AG09309 (cell line): Measurements from ENCODE around the gene SSTR5.

Experiments used
- DNase-seq: peaks from one replicate; pipeline ENCODE4 v3.0.0-alpha.2; 2010; ENCODE audit warnings: low read depth
- H3K4me3 ChIP-seq: 2 replicates; pipeline ENCODE4 v1.5.1; 2011; ENCODE audit warnings: mild to moderate bottlenecking, low read depth, low read length, moderate library complexity; ENCODE audit not compliant: control insufficient read depth
- TF ChIP-seq, protein P1 (sequence below): IDR thresholded peaks from 2 replicates; pipeline ENCODE4 v1.5.1; 2011; ENCODE audit warnings: mild to moderate bottlenecking, low read depth, low read length, inconsistent platforms; ENCODE audit not compliant: insufficient read depth, control insufficient read depth; ENCODE audit errors: missing control alignments

The SSTR5 gene

DNA sequence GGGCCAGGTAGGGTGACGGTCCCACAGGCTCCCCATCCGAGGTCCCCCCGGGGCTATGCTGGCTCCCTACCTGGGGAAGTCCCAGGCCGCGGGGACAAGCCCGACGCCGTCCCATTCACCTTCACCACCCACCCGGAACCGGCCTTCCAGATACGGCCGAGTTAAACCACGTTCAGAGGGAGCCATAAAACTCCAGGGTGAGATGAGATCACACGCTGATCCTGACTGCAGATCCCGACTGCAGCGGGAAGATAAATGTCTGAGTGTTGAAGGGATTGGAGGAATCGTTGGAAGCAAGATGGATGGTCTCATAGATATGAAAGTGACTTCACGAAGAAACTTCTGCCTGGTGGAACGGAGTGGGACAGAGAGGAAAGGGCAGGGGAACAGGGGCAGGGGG is 37.1 kb downstream of the SSTR5 start:
- TF ChIP-seq, protein P1, sequence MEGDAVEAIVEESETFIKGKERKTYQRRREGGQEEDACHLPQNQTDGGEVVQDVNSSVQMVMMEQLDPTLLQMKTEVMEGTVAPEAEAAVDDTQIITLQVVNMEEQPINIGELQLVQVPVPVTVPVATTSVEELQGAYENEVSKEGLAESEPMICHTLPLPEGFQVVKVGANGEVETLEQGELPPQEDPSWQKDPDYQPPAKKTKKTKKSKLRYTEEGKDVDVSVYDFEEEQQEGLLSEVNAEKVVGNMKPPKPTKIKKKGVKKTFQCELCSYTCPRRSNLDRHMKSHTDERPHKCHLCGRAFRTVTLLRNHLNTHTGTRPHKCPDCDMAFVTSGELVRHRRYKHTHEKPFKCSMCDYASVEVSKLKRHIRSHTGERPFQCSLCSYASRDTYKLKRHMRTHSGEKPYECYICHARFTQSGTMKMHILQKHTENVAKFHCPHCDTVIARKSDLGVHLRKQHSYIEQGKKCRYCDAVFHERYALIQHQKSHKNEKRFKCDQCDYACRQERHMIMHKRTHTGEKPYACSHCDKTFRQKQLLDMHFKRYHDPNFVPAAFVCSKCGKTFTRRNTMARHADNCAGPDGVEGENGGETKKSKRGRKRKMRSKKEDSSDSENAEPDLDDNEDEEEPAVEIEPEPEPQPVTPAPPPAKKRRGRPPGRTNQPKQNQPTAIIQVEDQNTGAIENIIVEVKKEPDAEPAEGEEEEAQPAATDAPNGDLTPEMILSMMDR = no peak
- no peak for DNase-seq
- H3K4me3 ChIP-seq = no peak overlapping the region

DNA sequence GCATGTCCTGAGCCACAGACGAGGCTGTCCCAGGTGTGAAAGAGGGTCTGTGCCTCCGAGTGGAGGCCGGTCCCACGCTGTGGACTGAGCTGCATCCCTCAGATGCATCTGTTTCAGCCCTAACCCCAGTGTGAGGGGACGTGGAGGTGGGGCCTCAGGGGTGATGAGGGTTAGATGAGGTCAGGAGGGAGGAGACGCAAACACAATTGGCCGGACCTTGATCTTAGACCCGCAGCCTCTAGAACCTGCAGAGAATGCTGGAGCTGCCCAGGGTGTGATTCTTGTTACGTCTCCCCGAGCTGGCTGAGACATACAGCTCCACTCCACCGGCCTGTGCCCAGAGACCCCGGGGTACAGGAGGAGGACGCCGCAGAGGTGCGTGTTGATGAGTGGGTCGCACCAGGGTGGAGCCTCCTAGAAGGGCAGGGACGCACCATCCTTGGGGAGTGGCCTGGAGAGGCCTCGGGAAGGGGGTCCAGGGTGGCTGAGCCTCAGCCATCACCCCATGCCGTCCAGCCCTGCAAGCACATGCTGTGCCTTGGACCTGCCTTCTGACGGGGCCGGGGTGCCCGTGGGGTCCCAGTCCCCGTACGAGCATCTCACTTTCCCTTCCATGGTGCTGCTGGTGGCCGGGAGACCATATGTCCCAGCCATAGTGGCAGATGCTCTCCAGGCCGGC is 40.1 kb downstream of the SSTR5 start:
- TF ChIP-seq, protein P1 = no peak
- DNase-seq = no peak
- no peak overlapping the region for H3K4me3 ChIP-seq

DNA sequence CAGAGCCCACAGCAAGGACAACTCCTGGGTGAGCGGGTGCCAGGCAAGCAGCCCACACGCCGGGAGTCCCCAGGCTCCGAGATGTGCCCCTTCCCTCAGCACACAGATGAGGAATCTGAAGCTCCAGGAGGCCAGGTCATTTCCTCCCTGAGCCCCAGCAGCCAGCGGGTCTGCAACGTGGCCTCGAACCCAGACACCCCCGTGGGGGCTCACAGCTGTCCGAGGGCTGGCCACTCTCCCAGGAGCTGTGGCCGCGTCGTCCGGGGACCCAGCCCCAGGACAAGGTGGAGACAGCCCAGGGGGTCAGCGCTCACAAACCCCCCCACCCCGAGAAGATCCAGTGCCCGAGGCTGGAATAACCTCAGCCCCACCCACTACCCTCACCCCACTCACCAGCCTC is 40.9 kb downstream of the SSTR5 start:
- DNase-seq = no peak
- H3K4me3 ChIP-seq = no peak overlapping the region
- TF ChIP-seq, protein P1 = no peak

DNA sequence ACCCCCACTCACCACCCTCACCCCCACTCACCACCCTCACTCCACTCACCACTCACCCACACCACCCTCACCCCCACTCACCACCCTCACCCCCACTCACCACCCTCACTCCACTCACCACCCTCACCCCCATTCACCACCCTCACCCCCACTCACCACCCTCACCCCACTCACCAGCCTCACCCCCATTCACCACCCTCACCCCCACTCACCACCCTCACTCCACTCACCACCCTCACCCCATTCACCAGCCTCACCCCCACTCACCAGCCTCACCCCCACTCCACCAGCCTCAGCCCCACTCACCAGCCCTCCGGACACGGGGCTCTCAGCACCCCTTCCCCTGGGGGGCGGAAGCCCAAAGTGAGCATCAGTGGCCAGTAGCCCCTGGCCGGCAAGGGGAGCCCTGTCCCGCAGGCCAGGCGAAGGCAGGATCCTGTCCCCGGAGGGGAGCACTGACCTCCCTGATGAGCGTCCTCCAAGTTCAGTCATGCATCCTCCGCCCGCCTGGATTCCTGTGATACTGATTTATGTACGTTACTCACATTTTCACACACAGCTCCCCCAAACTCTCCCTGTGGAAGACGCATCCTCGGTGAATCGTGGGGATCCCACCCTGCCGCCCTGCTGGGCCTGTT is 41.5 kb downstream of the SSTR5 start:
- TF ChIP-seq, protein P1 = no peak
- no peak overlapping the region for H3K4me3 ChIP-seq
- DNase-seq = no peak

DNA sequence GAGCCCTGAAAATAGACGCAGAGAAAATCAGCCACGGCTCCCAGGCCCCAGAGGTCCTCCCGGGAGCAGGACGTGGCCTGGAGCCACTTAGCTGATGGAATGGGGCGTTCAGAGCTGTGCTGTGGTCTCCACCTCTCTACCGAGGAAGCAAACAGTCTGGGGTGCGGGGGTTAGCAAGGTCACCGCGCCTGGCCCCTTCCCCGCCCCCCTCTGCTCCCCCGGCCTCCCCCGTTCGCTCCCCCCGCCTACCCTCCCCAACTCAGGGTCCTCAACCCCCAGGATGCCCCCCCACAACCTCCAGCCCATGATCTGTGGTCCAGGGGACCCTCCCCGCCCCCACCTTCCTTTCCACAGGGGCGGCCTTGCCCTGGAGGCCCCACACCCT is 44.1 kb downstream of the SSTR5 start:
- no peak for DNase-seq
- TF ChIP-seq, protein P1 = no peak
- H3K4me3 ChIP-seq = no peak overlapping the region

DNA sequence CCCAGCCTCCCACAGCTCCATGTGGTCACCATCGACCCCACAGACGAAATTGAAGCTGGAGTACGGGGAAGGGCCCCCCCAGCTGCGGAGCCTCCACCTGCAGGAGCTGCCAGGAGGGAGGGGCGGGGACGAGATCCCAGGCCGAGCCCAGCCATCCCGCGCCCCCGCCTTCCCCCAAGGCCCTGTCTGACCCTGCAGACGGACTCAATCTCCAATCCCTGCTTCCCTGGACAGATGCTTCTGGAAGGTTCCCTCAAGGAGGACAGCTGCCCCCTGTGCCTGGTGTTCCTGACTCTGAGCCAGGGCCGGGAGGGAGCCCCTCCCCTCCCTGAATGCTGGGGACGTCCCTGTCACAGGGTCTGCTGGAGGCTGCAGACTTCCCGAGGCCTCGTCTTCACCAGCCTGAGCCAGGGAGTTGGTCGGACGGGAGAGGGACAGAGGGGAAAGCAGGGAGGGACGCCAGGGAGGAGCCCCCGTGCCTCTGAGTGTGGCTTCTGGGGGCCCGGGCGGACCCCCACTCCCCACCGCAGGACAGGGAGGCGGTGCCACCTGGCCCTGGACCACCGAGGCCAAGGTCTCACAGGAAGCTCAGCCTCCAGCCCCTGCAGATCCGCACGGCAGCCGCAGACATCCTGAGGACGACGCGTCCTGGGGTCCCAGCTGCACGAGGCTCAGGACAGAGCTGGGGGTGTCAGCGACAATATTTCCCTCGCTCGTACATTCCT is 44.8 kb downstream of the SSTR5 start:
- TF ChIP-seq, protein P1 = no peak
- no peak overlapping the region for H3K4me3 ChIP-seq
- no peak for DNase-seq
